Mesothelial cell of epicardium (in vitro differentiated cells): ENCODE data around the gene ZDHHC24. TPM values are rescaled to one million over a fixed set of nuclear protein-coding genes. Genes with fewer than 3 reads are reported as not detected.

ENCODE experiments used
- DNase-seq, 2 experiments: peaks; one replicate each; pipeline ENCODE4 v3.0.0; 2021; ENCODE audit warnings: low spot score in 2 of 2; ENCODE audit not compliant: unreplicated experiment in 2 of 2
- H3K27ac Mint-ChIP-seq: 2 replicates; pipeline ENCODE4 v1.8.0; 2021; ENCODE audit warnings: mixed read lengths
- H3K27me3 Mint-ChIP-seq: 2 replicates; pipeline ENCODE4 v1.8.0; 2021; ENCODE audit warnings: low read depth, mixed read lengths
- H3K36me3 Mint-ChIP-seq: 2 replicates; pipeline ENCODE4 v1.8.0; 2021; ENCODE audit warnings: mixed read lengths
- H3K4me1 Mint-ChIP-seq: 2 replicates; pipeline ENCODE4 v1.8.0; 2021; ENCODE audit warnings: mixed read lengths
- H3K4me3 Mint-ChIP-seq: 2 replicates; pipeline ENCODE4 v1.8.0; 2021; ENCODE audit warnings: mild to moderate bottlenecking, moderate library complexity, mixed read lengths
- H3K9me3 Mint-ChIP-seq: 2 replicates; pipeline ENCODE4 v1.8.0; 2021; ENCODE audit warnings: mixed read lengths
- total RNA-seq: library from RNA; stranded (reverse); gene quantifications from 3 replicates; pipeline ENCODE4 v1.2.1, GENCODE V29; 2021
- TF ChIP-seq, protein P1 (sequence below): fragments of 200-600 bp; sonication (generic); IDR thresholded peaks from one replicate; pipeline ENCODE4 v1.5.0; 2021; ENCODE audit warnings: antibody characterized with exemption; ENCODE audit not compliant: unreplicated experiment

Gene ZDHHC24
- total RNA-seq, 1 donor from 2014 or later = 13.7 TPM

DNA sequence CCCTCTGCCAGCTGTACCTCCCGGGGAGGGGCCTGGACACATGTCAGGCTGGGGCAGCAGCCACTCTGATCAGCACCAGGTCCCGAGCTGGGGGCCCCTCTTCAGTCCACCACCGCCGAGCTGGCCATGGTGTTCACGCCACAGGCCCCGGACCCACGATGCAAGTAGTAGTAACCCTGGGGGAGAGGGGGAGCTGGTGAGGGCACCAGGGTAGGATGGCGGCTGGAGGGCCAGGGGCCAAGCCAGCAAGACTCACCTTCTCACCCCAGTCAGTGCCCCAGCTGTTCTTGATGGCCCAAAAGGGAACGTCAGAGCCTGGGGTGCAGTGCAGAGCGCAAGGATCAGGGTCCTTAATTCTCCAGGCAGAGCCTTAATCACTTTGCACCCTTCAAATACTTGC, 18.0 kb upstream of the ZDHHC24 start:
- Mint-ChIP-seq H3K4me1 (no peaks in the 10 kb centered on the region), H3K4me3 (no peak overlapping the region), H3K36me3 (no peaks in the 10 kb centered on the region), H3K27ac (no peak overlapping the region), H3K27me3 (no peaks in the 10 kb centered on the region), H3K9me3 (no peaks in the 10 kb centered on the region)
- TF ChIP-seq, protein P1, sequence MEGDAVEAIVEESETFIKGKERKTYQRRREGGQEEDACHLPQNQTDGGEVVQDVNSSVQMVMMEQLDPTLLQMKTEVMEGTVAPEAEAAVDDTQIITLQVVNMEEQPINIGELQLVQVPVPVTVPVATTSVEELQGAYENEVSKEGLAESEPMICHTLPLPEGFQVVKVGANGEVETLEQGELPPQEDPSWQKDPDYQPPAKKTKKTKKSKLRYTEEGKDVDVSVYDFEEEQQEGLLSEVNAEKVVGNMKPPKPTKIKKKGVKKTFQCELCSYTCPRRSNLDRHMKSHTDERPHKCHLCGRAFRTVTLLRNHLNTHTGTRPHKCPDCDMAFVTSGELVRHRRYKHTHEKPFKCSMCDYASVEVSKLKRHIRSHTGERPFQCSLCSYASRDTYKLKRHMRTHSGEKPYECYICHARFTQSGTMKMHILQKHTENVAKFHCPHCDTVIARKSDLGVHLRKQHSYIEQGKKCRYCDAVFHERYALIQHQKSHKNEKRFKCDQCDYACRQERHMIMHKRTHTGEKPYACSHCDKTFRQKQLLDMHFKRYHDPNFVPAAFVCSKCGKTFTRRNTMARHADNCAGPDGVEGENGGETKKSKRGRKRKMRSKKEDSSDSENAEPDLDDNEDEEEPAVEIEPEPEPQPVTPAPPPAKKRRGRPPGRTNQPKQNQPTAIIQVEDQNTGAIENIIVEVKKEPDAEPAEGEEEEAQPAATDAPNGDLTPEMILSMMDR = no peak
- DNase-seq = no peak

DNA sequence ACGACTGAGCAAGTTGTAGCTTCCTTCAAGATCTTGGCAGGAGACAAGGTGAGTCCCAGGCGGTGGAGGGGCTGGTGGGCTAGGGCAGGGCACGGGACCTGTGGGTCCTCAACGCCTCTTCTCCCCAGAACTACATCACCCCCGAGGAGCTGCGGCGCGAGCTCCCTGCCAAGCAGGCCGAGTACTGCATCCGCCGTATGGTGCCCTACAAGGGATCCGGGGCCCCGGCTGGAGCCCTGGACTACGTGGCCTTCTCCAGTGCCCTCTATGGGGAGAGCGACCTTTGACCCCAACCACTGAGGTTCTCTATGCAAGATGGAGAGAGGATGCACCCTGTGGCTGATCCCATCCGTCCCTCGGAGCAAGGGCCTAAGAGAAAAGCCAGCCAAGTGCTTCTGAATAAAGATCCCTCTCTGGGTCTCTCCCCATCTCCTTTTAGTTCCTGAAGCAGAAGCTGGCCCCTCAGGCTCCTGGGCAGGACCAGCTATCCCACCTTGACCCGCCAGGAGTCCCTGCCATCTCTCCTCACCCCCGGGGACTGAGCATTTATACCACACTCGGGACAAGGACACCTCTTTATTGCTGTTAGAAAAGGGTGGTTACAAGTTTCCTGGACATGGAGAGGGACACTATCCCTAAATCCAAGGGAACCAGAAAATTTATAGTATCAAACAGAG, 17.2 kb upstream of the ZDHHC24 start:
- peaks cover 1% of the 10 kb centered on the region for H3K27me3 Mint-ChIP-seq
- no peaks in the 10 kb centered on the region for H3K4me1 Mint-ChIP-seq
- no peak overlapping the region for H3K4me3 Mint-ChIP-seq
- no peaks in the 10 kb centered on the region for H3K9me3 Mint-ChIP-seq
- no peaks in the 10 kb centered on the region for H3K36me3 Mint-ChIP-seq
- DNase-seq = no peak
- TF ChIP-seq, protein P1 = no peak
- no peak overlapping the region for H3K27ac Mint-ChIP-seq

DNA sequence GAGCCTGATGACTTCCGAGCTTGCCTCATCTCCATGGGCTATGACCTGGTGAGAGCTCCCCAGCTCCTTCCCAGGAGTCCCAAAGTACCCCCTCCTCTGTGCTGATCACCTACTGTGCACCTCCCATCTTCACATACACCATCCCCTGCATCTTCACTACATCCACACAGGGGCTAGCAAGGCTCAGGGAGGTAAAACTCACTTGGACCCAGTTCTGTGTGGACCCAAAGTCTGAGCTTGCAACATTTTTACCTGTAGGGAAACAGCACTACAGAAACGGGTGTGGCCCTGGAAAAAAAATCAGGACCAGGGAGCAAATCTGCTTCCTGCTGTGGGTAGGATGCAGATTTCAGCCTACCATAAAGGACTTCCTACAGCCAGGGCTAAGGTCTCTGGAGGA, 16.4 kb upstream of the ZDHHC24 start:
- H3K4me1 Mint-ChIP-seq = no peaks in the 10 kb centered on the region
- no peaks in the 10 kb centered on the region for H3K9me3 Mint-ChIP-seq
- H3K27me3 Mint-ChIP-seq = peaks cover 1% of the 10 kb centered on the region
- TF ChIP-seq, protein P1 = no peak
- H3K4me3 Mint-ChIP-seq = no peak overlapping the region
- H3K27ac Mint-ChIP-seq = no peak overlapping the region
- no peaks in the 10 kb centered on the region for H3K36me3 Mint-ChIP-seq
- DNase-seq = no peak

DNA sequence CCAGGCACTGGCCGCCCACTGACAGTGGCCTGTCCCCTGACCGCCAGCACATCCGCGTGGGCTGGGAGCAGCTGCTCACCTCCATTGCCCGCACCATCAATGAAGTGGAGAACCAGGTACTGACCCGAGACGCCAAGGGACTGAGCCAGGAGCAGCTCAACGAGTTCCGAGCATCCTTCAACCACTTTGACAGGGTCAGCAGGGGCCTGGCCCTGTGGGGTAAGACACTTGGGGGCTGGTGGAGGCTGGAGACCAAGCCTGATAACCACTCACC, 16.1 kb upstream of the ZDHHC24 start:
- DNase-seq = no peak
- Mint-ChIP-seq H3K27me3 (peaks cover 1% of the 10 kb centered on the region), H3K4me3 (no peak overlapping the region), H3K4me1 (no peaks in the 10 kb centered on the region), H3K27ac (no peak overlapping the region), H3K36me3 (no peaks in the 10 kb centered on the region), H3K9me3 (no peaks in the 10 kb centered on the region)
- TF ChIP-seq, protein P1 = no peak

DNA sequence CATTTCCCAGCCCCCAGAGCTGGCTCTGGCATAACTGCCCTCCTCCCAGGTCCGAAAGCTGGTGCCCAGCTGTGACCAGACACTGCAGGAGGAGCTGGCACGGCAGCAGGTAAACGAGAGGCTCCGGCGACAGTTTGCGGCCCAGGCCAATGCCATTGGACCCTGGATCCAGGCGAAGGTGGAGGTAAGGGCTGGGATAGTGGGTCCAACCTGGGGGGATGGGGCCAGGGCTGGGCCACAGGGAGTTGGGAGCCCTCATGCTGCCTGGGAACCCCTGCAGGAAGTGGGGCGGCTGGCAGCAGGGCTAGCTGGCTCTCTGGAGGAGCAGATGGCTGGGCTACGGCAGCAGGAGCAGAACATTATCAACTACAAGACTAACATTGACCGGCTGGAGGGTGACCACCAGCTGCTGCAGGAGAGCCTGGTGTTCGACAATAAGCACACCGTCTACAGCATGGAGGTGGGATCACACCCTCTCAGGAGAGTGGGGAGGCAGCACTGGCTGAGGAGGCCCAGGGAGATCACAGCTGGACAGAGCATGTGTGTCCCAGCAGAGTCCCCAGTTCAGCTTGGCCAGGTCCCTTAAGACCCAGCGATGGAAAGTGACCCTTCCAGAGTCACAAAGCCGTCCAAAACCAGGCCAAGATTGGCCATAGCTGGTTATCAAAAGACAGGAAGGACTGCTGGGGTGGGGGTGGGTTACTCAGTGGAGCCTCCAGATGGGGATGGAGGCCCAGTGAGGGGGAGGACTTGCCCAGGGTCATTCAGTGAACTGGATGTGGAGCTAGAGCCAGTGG, 15.5 kb upstream of the ZDHHC24 start:
- Mint-ChIP-seq H3K27me3 (peaks cover 1% of the 10 kb centered on the region), H3K27ac (no peak overlapping the region), H3K36me3 (no peaks in the 10 kb centered on the region)

More for the DNA sequence above, 15.5 kb upstream of the ZDHHC24 start:
- TF ChIP-seq, protein P1 = no peak
- no peak overlapping the region for H3K4me3 Mint-ChIP-seq
- H3K4me1 Mint-ChIP-seq = no peaks in the 10 kb centered on the region
- H3K9me3 Mint-ChIP-seq = no peaks in the 10 kb centered on the region
- DNase-seq = no peak
